ENCODE results near the gene RAET1L. TPM values are rescaled to one million over a fixed set of nuclear protein-coding genes. Genes with fewer than 3 reads are reported as not detected.
"Not testable (repeated sequence)": the region's sequence is repeated elsewhere in the genome, so short reads cannot be mapped to it uniquely, and the experiment has no call there.

The RAET1L gene
- total and polyA plus RNA-seq, 2 experiments from 2014 or later = not detected

DNA sequence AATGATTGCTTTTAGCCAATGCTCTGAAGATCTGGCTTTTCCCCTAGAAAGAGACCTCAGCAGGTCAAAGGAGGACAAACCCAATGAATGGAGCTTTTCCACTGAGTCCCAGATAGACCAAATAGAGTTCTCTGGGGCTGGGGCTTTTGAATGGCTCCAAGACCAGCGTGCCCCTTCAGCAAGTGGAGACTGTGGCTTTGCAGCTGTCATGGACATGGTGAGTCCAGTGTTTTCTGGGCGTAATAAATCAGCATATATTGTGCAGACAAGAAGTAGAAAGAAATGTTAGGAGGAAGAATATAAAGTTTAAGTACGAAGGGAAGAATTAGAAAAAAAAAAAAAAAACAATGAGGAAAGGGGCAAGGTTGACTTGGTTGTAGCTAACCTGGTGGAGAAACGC lies 33.5 kb downstream of the RAET1L start:
- H3K36me3 ChIP-seq = no peaks in the 10 kb centered on the region
- no peak overlapping the region for H3K27ac ChIP-seq
- no peak overlapping the region for H3K4me3 ChIP-seq
- DNase-seq (ENCODE audit: low read depth in 1 of 2, low spot score in 1 of 2) = no peak
- H3K9me3 ChIP-seq (ENCODE audit: low read depth) = no peaks in the 10 kb centered on the region
- TF ChIP-seq, protein P1, sequence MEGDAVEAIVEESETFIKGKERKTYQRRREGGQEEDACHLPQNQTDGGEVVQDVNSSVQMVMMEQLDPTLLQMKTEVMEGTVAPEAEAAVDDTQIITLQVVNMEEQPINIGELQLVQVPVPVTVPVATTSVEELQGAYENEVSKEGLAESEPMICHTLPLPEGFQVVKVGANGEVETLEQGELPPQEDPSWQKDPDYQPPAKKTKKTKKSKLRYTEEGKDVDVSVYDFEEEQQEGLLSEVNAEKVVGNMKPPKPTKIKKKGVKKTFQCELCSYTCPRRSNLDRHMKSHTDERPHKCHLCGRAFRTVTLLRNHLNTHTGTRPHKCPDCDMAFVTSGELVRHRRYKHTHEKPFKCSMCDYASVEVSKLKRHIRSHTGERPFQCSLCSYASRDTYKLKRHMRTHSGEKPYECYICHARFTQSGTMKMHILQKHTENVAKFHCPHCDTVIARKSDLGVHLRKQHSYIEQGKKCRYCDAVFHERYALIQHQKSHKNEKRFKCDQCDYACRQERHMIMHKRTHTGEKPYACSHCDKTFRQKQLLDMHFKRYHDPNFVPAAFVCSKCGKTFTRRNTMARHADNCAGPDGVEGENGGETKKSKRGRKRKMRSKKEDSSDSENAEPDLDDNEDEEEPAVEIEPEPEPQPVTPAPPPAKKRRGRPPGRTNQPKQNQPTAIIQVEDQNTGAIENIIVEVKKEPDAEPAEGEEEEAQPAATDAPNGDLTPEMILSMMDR (IDR thresholded peaks at IDR 0.05; ENCODE audit: low read depth, low read length) = no peak
- H3K27me3 ChIP-seq = peaks cover 100% of the 10 kb centered on the region
- H3K4me1 ChIP-seq (ENCODE audit: low read depth) = no peaks in the 10 kb centered on the region

DNA sequence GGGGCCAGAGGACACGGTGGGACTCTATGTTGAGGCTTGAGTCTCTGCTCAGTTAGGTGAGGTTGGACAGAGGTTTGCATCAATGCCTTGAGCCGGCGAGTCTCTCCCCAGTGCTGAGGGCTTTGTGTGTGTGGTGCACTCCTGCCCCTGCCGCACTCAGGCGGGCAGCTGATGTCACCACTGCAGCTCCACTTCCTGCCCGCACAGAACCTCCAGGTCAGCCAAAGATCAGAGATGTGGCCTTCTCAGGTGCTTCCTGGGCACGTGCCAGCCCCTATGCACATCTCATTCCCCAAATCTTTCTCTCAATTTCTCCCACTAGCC lies 33.9 kb downstream of the RAET1L start:
- peak overlapping the region; percentile 18 for H3K4me3 ChIP-seq
- H3K9me3 ChIP-seq (ENCODE audit: low read depth); DNase-seq (ENCODE audit: low read depth in 1 of 2, low spot score in 1 of 2); H3K27ac ChIP-seq; H3K36me3 ChIP-seq; H3K4me1 ChIP-seq (ENCODE audit: low read depth): not testable (repeated sequence)
- H3K27me3 ChIP-seq = peaks cover 100% of the 10 kb centered on the region

DNA sequence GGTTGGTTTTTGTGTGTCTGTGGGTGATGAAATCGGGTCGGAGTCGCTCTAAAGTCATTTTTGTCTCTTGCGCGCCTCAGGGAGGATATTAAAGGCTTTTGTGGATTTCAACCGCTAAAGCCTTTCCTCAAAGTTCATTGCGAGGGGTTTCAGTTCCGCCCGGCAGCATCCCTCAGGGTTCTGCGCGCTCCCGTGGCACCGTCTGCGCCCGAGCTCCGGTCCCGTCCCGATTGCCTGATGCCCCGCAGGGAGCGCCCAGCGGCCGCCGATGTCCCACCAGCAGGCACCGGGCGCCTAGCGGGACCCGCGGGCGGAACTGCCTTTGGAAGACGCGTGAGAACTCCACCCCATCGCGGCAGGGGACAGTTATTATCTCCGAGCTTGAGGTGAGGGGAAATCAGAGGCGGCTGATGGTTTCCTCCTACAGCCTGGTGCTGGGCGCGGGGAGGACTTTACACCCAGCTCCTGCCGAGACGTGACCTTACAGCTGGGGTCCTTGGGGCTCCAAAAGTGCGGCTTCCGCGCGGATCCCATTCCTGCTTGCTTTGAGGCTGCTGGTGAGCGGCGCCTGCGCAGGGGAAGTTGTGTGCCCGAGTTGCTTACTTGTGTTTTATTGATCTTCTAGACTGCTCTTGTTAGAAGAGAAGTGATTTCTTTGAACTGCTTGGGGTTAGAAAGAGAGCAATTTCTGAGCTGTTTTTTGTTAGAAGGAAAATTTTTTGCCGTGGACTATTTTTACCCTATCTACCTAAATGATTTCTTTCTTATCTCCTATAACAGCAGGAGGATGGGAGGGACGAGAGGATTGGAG lies 34.5 kb downstream of the RAET1L start:
- Histone ChIP-seq H3K36me3 (no peaks in the 10 kb centered on the region), H3K9me3 (ENCODE audit: low read depth) (no peaks in the 10 kb centered on the region), H3K4me1 (ENCODE audit: low read depth) (no peaks in the 10 kb centered on the region), H3K27ac (no peak overlapping the region), H3K4me3 (peak overlapping the region; percentile 18), H3K27me3 (peaks cover 100% of the 10 kb centered on the region)
- DNase-seq (ENCODE audit: low read depth in 1 of 2, low spot score in 1 of 2) = peak in 1 of 2 donors; percentile 37
- TF ChIP-seq, protein P1 (IDR thresholded peaks at IDR 0.05; ENCODE audit: low read depth, low read length) = no peak

DNA sequence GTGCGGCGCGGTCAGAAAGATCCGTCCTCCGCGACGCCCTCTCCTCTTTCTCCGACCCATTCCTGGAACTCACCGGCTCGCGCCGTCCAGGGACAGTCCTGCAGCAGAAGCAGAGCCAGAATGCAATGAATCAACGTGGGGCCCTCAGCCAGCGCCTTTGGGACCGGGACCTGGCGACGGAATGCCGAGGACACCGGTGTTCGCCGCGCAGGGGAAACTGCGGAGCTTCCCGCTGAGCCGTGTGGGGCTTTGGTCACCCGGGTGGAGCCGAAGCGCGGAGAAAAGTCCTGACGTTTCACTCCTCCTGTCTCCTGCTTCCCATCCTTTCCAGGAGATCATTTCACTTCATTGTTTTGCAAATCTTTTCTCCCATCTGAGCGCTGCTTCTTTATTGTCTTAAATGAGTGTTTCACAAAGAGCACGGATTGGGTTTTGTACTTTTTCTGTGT lies 35.1 kb downstream of the RAET1L start:
- Histone ChIP-seq H3K27me3 (peaks cover 100% of the 10 kb centered on the region), H3K9me3 (ENCODE audit: low read depth) (no peaks in the 10 kb centered on the region), H3K4me3 (peak overlapping the region; percentile 18), H3K27ac (no peak overlapping the region), H3K36me3 (no peaks in the 10 kb centered on the region), H3K4me1 (ENCODE audit: low read depth) (no peaks in the 10 kb centered on the region)
- TF ChIP-seq, protein P1 (IDR thresholded peaks at IDR 0.05; ENCODE audit: low read depth, low read length) = no peak
- no peak for DNase-seq (ENCODE audit: low read depth in 1 of 2, low spot score in 1 of 2)

DNA sequence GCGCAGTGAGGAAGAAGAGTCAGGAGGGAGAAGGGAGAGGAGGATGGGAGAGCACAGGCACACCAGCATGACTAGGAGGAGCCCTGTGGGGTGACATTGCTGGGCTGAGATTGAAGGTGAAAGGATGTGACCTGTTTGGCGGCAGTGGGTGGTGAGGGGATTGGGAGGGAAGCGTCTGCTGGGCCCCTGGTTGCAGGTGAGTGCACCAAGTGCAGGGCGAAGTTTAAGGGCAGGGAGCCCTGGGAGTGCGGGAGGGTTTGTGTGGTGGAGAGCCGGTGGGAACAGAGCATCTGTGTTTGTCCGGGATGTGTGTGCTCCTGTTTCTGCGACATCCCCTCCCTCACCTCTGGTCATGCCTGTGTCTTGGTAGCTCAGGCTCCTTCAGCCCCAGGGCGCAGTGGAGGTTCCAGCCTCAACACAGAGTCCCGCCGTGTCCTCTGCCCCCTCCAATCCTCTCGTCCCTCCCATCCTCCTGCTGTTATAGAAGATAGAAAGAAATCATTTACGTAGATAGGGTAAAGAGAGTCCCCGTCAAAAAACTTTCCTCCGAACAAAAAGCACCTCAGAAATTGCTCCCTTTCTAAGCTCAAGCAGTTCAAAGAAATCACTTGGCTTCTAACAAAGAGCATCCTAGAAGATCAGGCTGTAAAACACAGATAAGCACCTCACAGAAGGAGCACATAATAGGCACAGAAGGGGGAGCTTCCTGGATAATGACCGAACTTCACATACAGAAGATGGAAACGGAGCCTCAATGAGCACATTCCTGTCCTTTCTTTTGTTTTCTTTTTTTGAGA lies 36.6 kb downstream of the RAET1L start:
- Histone ChIP-seq H3K9me3 (ENCODE audit: low read depth) (no peaks in the 10 kb centered on the region), H3K4me3 (no peak overlapping the region), H3K27me3 (peaks cover 95% of the 10 kb centered on the region), H3K36me3 (no peaks in the 10 kb centered on the region), H3K27ac (no peak overlapping the region), H3K4me1 (ENCODE audit: low read depth) (no peaks in the 10 kb centered on the region)
- TF ChIP-seq, protein P1 (IDR thresholded peaks at IDR 0.05; ENCODE audit: low read depth, low read length) = no peak
- DNase-seq (ENCODE audit: low read depth in 1 of 2, low spot score in 1 of 2) = no peak

DNA sequence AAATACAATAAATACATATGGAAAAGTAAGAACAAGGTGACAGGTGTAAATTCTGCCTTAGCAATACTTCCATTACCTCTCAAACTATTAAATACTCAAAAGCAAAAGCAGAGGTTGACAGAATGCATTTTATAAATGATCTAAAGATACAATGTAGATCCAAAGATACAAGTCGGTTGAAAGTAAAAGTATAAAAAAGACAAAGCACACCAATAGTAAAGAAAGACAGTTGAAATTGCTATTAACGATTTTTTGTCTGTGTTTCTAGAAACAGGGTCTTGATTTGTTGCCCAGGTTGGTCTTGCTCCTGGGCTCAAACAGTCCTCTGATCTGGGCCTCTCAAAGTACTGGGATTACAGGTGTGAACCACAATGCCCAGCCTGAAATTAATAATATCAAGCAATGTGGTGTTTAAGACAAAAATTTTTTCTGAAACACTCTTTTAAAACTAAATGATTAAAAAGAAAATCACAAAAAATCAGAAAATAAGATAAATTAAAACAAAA lies 37.7 kb downstream of the RAET1L start:
- TF ChIP-seq, protein P1 (IDR thresholded peaks at IDR 0.05; ENCODE audit: low read depth, low read length) = no peak
- peaks cover 95% of the 10 kb centered on the region for H3K27me3 ChIP-seq
- H3K9me3 ChIP-seq (ENCODE audit: low read depth) = no peaks in the 10 kb centered on the region
- no peaks in the 10 kb centered on the region for H3K4me1 ChIP-seq (ENCODE audit: low read depth)
- no peaks in the 10 kb centered on the region for H3K36me3 ChIP-seq
- DNase-seq (ENCODE audit: low read depth in 1 of 2, low spot score in 1 of 2) = no peak
- no peak overlapping the region for H3K4me3 ChIP-seq
- H3K27ac ChIP-seq = no peak overlapping the region
